ENCODE results near the gene HOXD3. TPM values are rescaled to one million over a fixed set of nuclear protein-coding genes. Genes with fewer than 3 reads are reported as not detected.

Gene HOXD3
- total and polyA plus RNA-seq, 2 experiments from 2014 or later: not detected

- peaks cover 99% of the 10 kb centered on the region for H3K27me3 Mint-ChIP-seq (ENCODE audit: insufficient read depth, low read depth, poor library complexity)
- no peak overlapping the region for H3K4me3 ChIP-seq
- no peaks in the 10 kb centered on the region for H3K36me3 ChIP-seq (ENCODE audit: insufficient read depth)
- no peak overlapping the region for H3K27ac Mint-ChIP-seq
- H3F3A ChIP-seq (replicated peaks; ENCODE audit: low read depth): peaks cover 30% of the 10 kb centered on the region
- peaks cover 3% of the 10 kb centered on the region; the same call in 2 of the 3 replicates for H3K9me3 Mint-ChIP-seq
- peaks cover 52% of the 10 kb centered on the region for H3K4me1 ChIP-seq (ENCODE audit: insufficient read depth)
- no peaks in the 10 kb centered on the region for H3K9me2 ChIP-seq (ENCODE audit: insufficient read depth)
- TF ChIP-seq EZH2 (IDR thresholded peaks at IDR 0.05; ENCODE audit: low read depth, unreplicated experiment): peak; percentile 99
- peak; percentile 84 for TF ChIP-seq EZH2phosphoT487 (IDR thresholded peaks at IDR 0.05; ENCODE audit: unreplicated experiment)
- no peak for TF ChIP-seq NANOG (IDR thresholded peaks at IDR 0.05; ENCODE audit: borderline replicate concordance)
- H3K4me1 Mint-ChIP-seq: peaks cover 35% of the 10 kb centered on the region
- H3K4me2 ChIP-seq: no peak overlapping the region
- ATAC-seq: no peak
- H3K27me3 ChIP-seq (ENCODE audit: insufficient read depth): peaks cover 100% of the 10 kb centered on the region
- no peak overlapping the region for H3K27ac ChIP-seq (ENCODE audit: low read depth)
- H3K79me2 ChIP-seq (replicated peaks; ENCODE audit: insufficient read depth): no peaks in the 10 kb centered on the region
- peak; percentile 33 for DNase-seq (ENCODE audit: low spot score)
- H2AFZ ChIP-seq: no peak overlapping the region
- peak overlapping the region; percentile 31; the same call in 1 of the 3 replicates for H3K4me3 Mint-ChIP-seq
- H4K20me1 ChIP-seq (replicated peaks; ENCODE audit: insufficient read depth): peaks cover 52% of the 10 kb centered on the region
- H3K36me3 Mint-ChIP-seq (ENCODE audit: low read depth): no peaks in the 10 kb centered on the region
Measured at GRCh38 chr2:176158186-176158591, 1.1 kb downstream of the HOXD3 start.

- Histone ChIP-seq H3K36me3 (ENCODE audit: insufficient read depth) (no peaks in the 10 kb centered on the region), H3K4me1 (ENCODE audit: insufficient read depth) (peaks cover 60% of the 10 kb centered on the region)
- ATAC-seq: peak; percentile 5; the same call in 2 of the 3 replicates
Measured at GRCh38 chr2:176158855-176159662, 2.0 kb downstream of the HOXD3 start.

More at GRCh38 chr2:176158855-176159662, 2.0 kb downstream of the HOXD3 start:
- Histone ChIP-seq H3K79me2 (replicated peaks; ENCODE audit: insufficient read depth) (no peaks in the 10 kb centered on the region), H3K27me3 (ENCODE audit: insufficient read depth) (peaks cover 100% of the 10 kb centered on the region), H3K9me2 (ENCODE audit: insufficient read depth) (no peaks in the 10 kb centered on the region), H4K20me1 (replicated peaks; ENCODE audit: insufficient read depth) (peaks cover 51% of the 10 kb centered on the region), H3K4me3 (no peak overlapping the region), H3K4me2 (no peak overlapping the region), H3F3A (replicated peaks; ENCODE audit: low read depth) (peaks cover 34% of the 10 kb centered on the region), H2AFZ (no peak overlapping the region), H3K27ac (ENCODE audit: low read depth) (no peak overlapping the region)
- no peak overlapping the region for H3K4me3 Mint-ChIP-seq
- H3K4me1 Mint-ChIP-seq: peaks cover 42% of the 10 kb centered on the region
- H3K9me3 Mint-ChIP-seq: peaks cover 6% of the 10 kb centered on the region; the same call in 2 of the 3 replicates
- H3K36me3 Mint-ChIP-seq (ENCODE audit: low read depth): no peaks in the 10 kb centered on the region
- DNase-seq (ENCODE audit: low spot score): peak; percentile 38
- peaks cover 99% of the 10 kb centered on the region for H3K27me3 Mint-ChIP-seq (ENCODE audit: insufficient read depth, low read depth, poor library complexity)
- H3K27ac Mint-ChIP-seq: no peak overlapping the region
- TF ChIP-seq, protein P1, sequence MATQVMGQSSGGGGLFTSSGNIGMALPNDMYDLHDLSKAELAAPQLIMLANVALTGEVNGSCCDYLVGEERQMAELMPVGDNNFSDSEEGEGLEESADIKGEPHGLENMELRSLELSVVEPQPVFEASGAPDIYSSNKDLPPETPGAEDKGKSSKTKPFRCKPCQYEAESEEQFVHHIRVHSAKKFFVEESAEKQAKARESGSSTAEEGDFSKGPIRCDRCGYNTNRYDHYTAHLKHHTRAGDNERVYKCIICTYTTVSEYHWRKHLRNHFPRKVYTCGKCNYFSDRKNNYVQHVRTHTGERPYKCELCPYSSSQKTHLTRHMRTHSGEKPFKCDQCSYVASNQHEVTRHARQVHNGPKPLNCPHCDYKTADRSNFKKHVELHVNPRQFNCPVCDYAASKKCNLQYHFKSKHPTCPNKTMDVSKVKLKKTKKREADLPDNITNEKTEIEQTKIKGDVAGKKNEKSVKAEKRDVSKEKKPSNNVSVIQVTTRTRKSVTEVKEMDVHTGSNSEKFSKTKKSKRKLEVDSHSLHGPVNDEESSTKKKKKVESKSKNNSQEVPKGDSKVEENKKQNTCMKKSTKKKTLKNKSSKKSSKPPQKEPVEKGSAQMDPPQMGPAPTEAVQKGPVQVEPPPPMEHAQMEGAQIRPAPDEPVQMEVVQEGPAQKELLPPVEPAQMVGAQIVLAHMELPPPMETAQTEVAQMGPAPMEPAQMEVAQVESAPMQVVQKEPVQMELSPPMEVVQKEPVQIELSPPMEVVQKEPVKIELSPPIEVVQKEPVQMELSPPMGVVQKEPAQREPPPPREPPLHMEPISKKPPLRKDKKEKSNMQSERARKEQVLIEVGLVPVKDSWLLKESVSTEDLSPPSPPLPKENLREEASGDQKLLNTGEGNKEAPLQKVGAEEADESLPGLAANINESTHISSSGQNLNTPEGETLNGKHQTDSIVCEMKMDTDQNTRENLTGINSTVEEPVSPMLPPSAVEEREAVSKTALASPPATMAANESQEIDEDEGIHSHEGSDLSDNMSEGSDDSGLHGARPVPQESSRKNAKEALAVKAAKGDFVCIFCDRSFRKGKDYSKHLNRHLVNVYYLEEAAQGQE (IDR thresholded peaks at IDR 0.05; ENCODE audit: unreplicated experiment): no peak
- TF ChIP-seq EZH2phosphoT487 (IDR thresholded peaks at IDR 0.05; ENCODE audit: unreplicated experiment) (peak; percentile 32), ZNF114 (CRISPR knock-in tag; IDR thresholded peaks at IDR 0.05) (no peak), EZH2 (IDR thresholded peaks at IDR 0.05; ENCODE audit: low read depth, unreplicated experiment) (peak; percentile 95)
